ENCODE results near the gene IGFBP5.
A peak's percentile ranks its signal among the peaks of the same experiment; 100 is the strongest.

- TF ChIP-seq CTCF (conservative IDR thresholded peaks at IDR 0.05; ENCODE audit: low read depth, low read length) (peak; percentile 46), EZH2 (IDR thresholded peaks at IDR 0.05; ENCODE audit: low read length, unreplicated experiment) (no peak), EZH2phosphoT487 (IDR thresholded peaks at IDR 0.05; ENCODE audit: borderline replicate concordance, low read length) (no peak)
Observed at GRCh38 chr2:216664593-216665034, 30.7 kb downstream of the IGFBP5 start.

Data from PC-3 (cell line).